ENCODE measurements around the gene DUSP16. TPM values are rescaled to one million over a fixed set of nuclear protein-coding genes. Genes with fewer than 3 reads are reported as not detected.
A peak's percentile ranks its signal among the peaks of the same experiment; 100 is the strongest.

The DUSP16 gene
- polyA plus RNA-seq, 2 of the 4 experiments (the other 2 are of a cell fraction), result 18.2 to 34.7 TPM

DNA sequence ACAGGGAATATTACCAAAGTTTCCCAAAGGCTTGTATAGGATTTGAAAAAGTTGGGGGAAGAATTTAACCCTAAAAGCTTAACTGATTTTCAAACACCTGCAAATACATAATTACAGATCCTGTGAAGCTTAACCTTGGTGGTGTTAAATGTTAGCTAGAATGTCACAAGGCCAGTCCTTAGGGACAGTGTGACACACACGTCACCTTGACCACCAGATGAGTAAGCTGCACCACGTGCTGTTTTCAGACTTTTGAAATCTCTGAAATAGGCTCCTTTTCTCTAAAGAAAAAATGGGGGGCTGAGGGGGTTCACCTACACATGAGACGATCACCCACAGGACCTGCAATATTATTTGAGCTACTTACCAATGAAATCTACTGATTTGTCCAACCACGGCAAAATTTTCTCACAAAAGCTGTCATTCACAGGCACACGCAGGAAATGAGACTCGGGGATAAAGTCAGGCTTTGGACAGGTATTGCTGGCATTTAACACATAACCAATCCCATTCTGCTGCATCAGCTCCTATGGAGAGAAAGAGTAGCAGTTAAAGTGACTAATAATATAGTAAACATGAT, 75.9 kb downstream of the DUSP16 start:
- TF ChIP-seq MAZ (IDR thresholded peaks at IDR 0.05; ENCODE audit: borderline replicate concordance, low read depth, low read length) (no peak), CHD4 (IDR thresholded peaks at IDR 0.05; ENCODE audit: borderline replicate concordance) (no peak), MAFK (IDR thresholded peaks at IDR 0.05; ENCODE audit: partially characterized antibody) (peak; percentile 3)
- TF ChIP-seq, protein P1, sequence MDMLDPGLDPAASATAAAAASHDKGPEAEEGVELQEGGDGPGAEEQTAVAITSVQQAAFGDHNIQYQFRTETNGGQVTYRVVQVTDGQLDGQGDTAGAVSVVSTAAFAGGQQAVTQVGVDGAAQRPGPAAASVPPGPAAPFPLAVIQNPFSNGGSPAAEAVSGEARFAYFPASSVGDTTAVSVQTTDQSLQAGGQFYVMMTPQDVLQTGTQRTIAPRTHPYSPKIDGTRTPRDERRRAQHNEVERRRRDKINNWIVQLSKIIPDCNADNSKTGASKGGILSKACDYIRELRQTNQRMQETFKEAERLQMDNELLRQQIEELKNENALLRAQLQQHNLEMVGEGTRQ (IDR thresholded peaks at IDR 0.05), result 0 out of 2 replicates have a peak, but pooled peaks have one; percentile 10
- Histone ChIP-seq H3K4me3 (no peak overlapping the region), H3K9me3 (no peaks in the 10 kb centered on the region), H3K4me1 (peaks cover 5% of the 10 kb centered on the region; the same call in 1 of the 3 replicates), H3K4me2 (no peak overlapping the region), H3K27ac (no peak overlapping the region; a peak in 1 of 6 replicates)
- FAIRE-seq (no peak), DNase-seq (ENCODE audit: low read depth in 1 of 2, low spot score in 1 of 2) (no peak), ATAC-seq (no peak)
- POLR2A ChIA-PET, result interaction anchor here (0.9 to 1.0 kb wide), 2 partner anchors 10 to 60 kb away, joined by 3 read pairs; no protein-coding TSS in a partner anchor
- CTCF ChIA-PET, result interaction anchor here (0.9 to 1.6 kb wide), 3 partner anchors 10 to 169 kb away, joined by 3 to 5 read pairs (median 3); no protein-coding TSS in a partner anchor
- 79% methylated on average over 6 of the region's 6 CpGs for WGBS (ENCODE audit: missing lambda C conversion rate)

DNA sequence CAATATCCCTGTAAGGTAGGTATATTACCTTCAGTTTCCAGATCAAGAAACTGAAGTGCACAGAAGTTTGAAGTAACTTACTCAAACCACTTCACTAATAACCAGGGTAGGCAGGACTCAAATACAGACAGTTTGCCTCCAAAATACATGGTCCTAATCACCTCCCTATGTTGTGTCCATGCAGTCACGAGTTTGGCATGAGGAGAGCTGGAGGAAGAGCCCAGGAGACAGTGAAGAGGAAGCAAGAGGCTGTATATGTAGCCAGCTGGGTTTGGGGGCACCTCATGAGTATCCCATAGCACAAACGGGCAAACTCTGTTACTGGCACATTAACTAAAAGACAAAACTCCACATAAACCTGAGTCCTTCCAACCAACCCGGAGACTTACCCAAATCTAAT, 79.2 kb downstream of the DUSP16 start:
- 0 out of 6 replicates have a peak overlapping the region, but pooled peaks of 1 of the 2 experiments have one; percentile 35 for H3K27ac ChIP-seq
- ChIA-PET CTCF (interaction anchor here (0.7 kb wide), 1 partner anchor 667 kb away, joined by 3 read pairs; no protein-coding TSS in a partner anchor), POLR2A (no interaction called here)
- no peak for TF ChIP-seq RAD21 (conservative IDR thresholded peaks at IDR 0.05 in 1 of 2, IDR thresholded peaks at IDR 0.05 in 1 of 2)
- TF ChIP-seq, protein P1 (IDR thresholded peaks at IDR 0.05), result no peak
- no peak for TF ChIP-seq TFCP2L1 (CRISPR knock-in tag; IDR thresholded peaks at IDR 0.05)
- H3K9me3 ChIP-seq, result no peaks in the 10 kb centered on the region
- H3K4me2 ChIP-seq, result no peak overlapping the region
- FAIRE-seq, result no peak
- DNase-seq (ENCODE audit: low read depth in 1 of 2, low spot score in 1 of 2), result no peak
- no peak overlapping the region for H3K4me3 ChIP-seq
- WGBS (ENCODE audit: missing lambda C conversion rate), result 78% methylated on average over 3 of the region's 3 CpGs
- no peak for ATAC-seq
- H3K4me1 ChIP-seq, result peaks cover 5% of the 10 kb centered on the region; the same call in 1 of the 3 replicates

- FAIRE-seq, result no peak
- H3K4me1 ChIP-seq, result peaks cover 5% of the 10 kb centered on the region; the same call in 1 of the 3 replicates
- ChIA-PET POLR2A (no interaction called here), CTCF (interaction anchor here (0.7 to 2.1 kb wide), 2 partner anchors 106 to 667 kb away, joined by 3 to 6 read pairs; no protein-coding TSS in a partner anchor)
- H3K4me3 ChIP-seq, result no peak overlapping the region
- H3K4me2 ChIP-seq, result no peak overlapping the region
- H3K9me3 ChIP-seq, result no peaks in the 10 kb centered on the region
- no peak for DNase-seq (ENCODE audit: low read depth in 1 of 2, low spot score in 1 of 2)
- TF ChIP-seq FOSB (CRISPR knock-in tag; IDR thresholded peaks at IDR 0.05), result no peak
- TF ChIP-seq FOSL2 (IDR thresholded peaks at IDR 0.05), result no peak
- TF ChIP-seq FOSL2 (CRISPR knock-in tag; IDR thresholded peaks at IDR 0.05), result no peak
- TF ChIP-seq RAD21 (conservative IDR thresholded peaks at IDR 0.05 in 1 of 2, IDR thresholded peaks at IDR 0.05 in 1 of 2), result no peak
- TF ChIP-seq, protein P2, sequence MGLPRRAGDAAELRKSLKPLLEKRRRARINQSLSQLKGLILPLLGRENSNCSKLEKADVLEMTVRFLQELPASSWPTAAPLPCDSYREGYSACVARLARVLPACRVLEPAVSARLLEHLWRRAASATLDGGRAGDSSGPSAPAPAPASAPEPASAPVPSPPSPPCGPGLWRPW (IDR thresholded peaks at IDR 0.05), result no peak
- TF ChIP-seq MAX (IDR thresholded peaks at IDR 0.05), result no peak
- no peak for TF ChIP-seq BHLHE40 (IDR thresholded peaks at IDR 0.05; ENCODE audit: low read depth, low read length)
- no peak for TF ChIP-seq CBX8 (IDR thresholded peaks at IDR 0.05)
- no peak for TF ChIP-seq CHD4 (IDR thresholded peaks at IDR 0.05; ENCODE audit: borderline replicate concordance)
- TF ChIP-seq, protein P3, sequence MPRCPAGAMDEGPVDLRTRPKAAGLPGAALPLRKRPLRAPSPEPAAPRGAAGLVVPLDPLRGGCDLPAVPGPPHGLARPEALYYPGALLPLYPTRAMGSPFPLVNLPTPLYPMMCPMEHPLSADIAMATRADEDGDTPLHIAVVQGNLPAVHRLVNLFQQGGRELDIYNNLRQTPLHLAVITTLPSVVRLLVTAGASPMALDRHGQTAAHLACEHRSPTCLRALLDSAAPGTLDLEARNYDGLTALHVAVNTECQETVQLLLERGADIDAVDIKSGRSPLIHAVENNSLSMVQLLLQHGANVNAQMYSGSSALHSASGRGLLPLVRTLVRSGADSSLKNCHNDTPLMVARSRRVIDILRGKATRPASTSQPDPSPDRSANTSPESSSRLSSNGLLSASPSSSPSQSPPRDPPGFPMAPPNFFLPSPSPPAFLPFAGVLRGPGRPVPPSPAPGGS (IDR thresholded peaks at IDR 0.05), result no peak
- no peak for TF ChIP-seq HDAC2 (IDR thresholded peaks at IDR 0.05)
- TF ChIP-seq MYC (IDR thresholded peaks at IDR 0.05; ENCODE audit: borderline replicate concordance, low read length), result no peak
- no peak for TF ChIP-seq SREBF2 (IDR thresholded peaks at IDR 0.05)
- no peak for TF ChIP-seq PHF8 (IDR thresholded peaks at IDR 0.05; ENCODE audit: borderline replicate concordance, low read depth)
- TF ChIP-seq KDM1A (IDR thresholded peaks at IDR 0.05; ENCODE audit: low read depth), result no peak
- TF ChIP-seq KDM5A (IDR thresholded peaks at IDR 0.05), result no peak
- TF ChIP-seq CBX2 (IDR thresholded peaks at IDR 0.05; ENCODE audit: borderline replicate concordance, low read depth), result no peak
- WGBS (ENCODE audit: missing lambda C conversion rate), result 91% methylated on average over 6 of the region's 6 CpGs
- ATAC-seq, result no peak
- no peak overlapping the region for H3K27ac ChIP-seq
Measured at GRCh38 chr12:12482959-12483358, 79.7 kb downstream of the DUSP16 start.

Data from A549 (cell line).